Naive thymus-derived CD4-positive, alpha-beta T cell (primary cell): ENCODE measurements around the gene SYCP2. TPM values are rescaled to one million over a fixed set of nuclear protein-coding genes. Genes with fewer than 3 reads are reported as not detected.

Experiments
- ATAC-seq: fragments of 150-1000 bp; cut with Tn5 transposase; 2 replicates; pipeline ENCODE4 v1.10.0; 2021; ENCODE audit warnings: mild to moderate bottlenecking, moderate library complexity
- CTCF ChIA-PET: fragments of 350-600 bp; sonication (Branson Sonifier 250); formaldehyde crosslinking; loops from one replicate; lab custom pipeline; 2021; ENCODE audit warnings: antibody characterized with exemption; lab: Charles Lee
- POLR2A ChIA-PET: fragments of 350-600 bp; sonication (Branson Sonifier 250); formaldehyde crosslinking; loops from one replicate; lab custom pipeline; 2021; ENCODE audit warnings: antibody characterized with exemption, inconsistent platforms; lab: Charles Lee
- DNase-seq, 9 donors: peaks; one replicate each; pipeline versions ENCODE4 v3.0.0 to v3.0.0-alpha.2; 2020 to 2022; ENCODE audit warnings: mixed read lengths in 1 of 9
- H3K27ac ChIP-seq: one replicate; pipeline ENCODE4 v1.7.0; 2013; ENCODE audit warnings: mild to moderate bottlenecking, low read depth, low read length, moderate library complexity
- H3K27me3 ChIP-seq, 2 donors: one replicate each; pipeline ENCODE4 v1.7.0; 2013; ENCODE audit warnings: low read length in 2 of 2, mild to moderate bottlenecking in 2 of 2, moderate library complexity in 2 of 2; ENCODE audit not compliant: control insufficient read depth in 2 of 2, insufficient read depth in 2 of 2
- H3K36me3 ChIP-seq, 3 experiments: 1 replicate in 2 of 3; 2 replicates in 1 of 3; pipeline ENCODE4 v1.7.0; 2013; ENCODE audit warnings: low read length in 3 of 3, mild to moderate bottlenecking in 3 of 3, moderate library complexity in 1 of 3; ENCODE audit not compliant: insufficient read depth in 3 of 3, control insufficient read depth in 2 of 3
- H3K4me1 ChIP-seq, 2 donors: one replicate each; pipeline ENCODE4 v1.7.0; 2013; ENCODE audit warnings: low read length in 2 of 2, mild to moderate bottlenecking in 2 of 2, moderate library complexity in 1 of 2; ENCODE audit not compliant: control insufficient read depth in 2 of 2, insufficient read depth in 2 of 2
- H3K4me3 ChIP-seq: 2 replicates; pipeline ENCODE4 v1.7.0; 2013; ENCODE audit warnings: mild to moderate bottlenecking, low read length
- H3K9me3 ChIP-seq, 3 experiments: 1 replicate in 2 of 3; 2 replicates in 1 of 3; pipeline ENCODE4 v1.7.0; 2013; ENCODE audit warnings: low read length in 3 of 3; ENCODE audit not compliant: control insufficient read depth in 2 of 3
- H3K27ac Mint-ChIP-seq, 9 donors: one replicate each; pipeline ENCODE4 v1.8.0; 2020 to 2022; ENCODE audit warnings: mixed read lengths in 9 of 9, mild to moderate bottlenecking in 8 of 9, moderate library complexity in 5 of 9, inconsistent platforms in 2 of 9
- H3K27me3 Mint-ChIP-seq, 5 donors: one replicate each; pipeline ENCODE4 v1.8.0; 2021 to 2022; ENCODE audit warnings: mixed read lengths in 5 of 5, mild to moderate bottlenecking in 1 of 5
- H3K36me3 Mint-ChIP-seq, 5 donors: one replicate each; pipeline ENCODE4 v1.8.0; 2020 to 2022; ENCODE audit warnings: mixed read lengths in 5 of 5, mild to moderate bottlenecking in 3 of 5, inconsistent platforms in 1 of 5
- H3K4me1 Mint-ChIP-seq, 7 donors: one replicate each; pipeline ENCODE4 v1.8.0; 2020 to 2022; ENCODE audit warnings: mixed read lengths in 7 of 7, mild to moderate bottlenecking in 3 of 7, inconsistent platforms in 1 of 7
- H3K4me3 Mint-ChIP-seq, 10 donors: one replicate each; pipeline ENCODE4 v1.8.0; 2020 to 2022; ENCODE audit warnings: mild to moderate bottlenecking in 10 of 10, mixed read lengths in 10 of 10, moderate library complexity in 6 of 10, inconsistent platforms in 2 of 10
- H3K9me3 Mint-ChIP-seq, 11 donors: one replicate each; pipeline ENCODE4 v1.8.0; 2020 to 2022; ENCODE audit warnings: mixed read lengths in 11 of 11, mild to moderate bottlenecking in 4 of 11, inconsistent platforms in 1 of 11, moderate library complexity in 1 of 11
- intact Hi-C, 2 donors: fragments of 100-400 bp; cut with micrococcal nuclease; formaldehyde crosslinking; loops; one replicate each; pipeline ENCODE4 v1.15.1; 2023
- polyA plus RNA-seq, 2 donors: library from polyadenylated mRNA; unstranded; fragments of 300-500 nt; fragmentation: Illumina TruSeq; gene quantifications; one replicate each; pipeline ENCODE4 v1.2.3, GENCODE V29; 2021
- total RNA-seq, 6 experiments: library from RNA in 5 of 6; stranded (reverse) in 5 of 6; gene quantifications; 1 replicate in 5 of 6; 2 replicates in 1 of 6; pipeline ENCODE4 v1.2.3 and lab custom pipeline; 2021 to 2026

Gene SYCP2
- total and polyA plus RNA-seq, 7 experiments from 2014 or later: 0.47 to 7.8 (median 3.2) TPM

DNA sequence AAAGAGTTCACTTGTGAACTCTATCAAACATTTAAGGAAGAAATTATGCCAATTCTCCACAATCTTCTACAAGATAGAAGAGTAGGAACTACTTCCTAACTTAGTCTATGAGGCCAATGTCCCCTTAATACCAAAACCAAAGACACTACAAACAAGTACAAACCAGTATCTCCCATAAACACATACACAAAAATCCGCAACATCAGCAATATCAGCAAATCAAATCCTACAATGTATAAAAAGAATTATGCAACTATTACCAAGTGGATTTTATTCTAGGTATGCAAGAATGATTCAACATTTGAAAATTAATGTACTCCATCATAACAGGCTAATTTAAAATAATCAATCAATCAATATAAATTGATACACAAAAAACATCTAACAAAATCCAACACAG, 45.4 kb downstream of the SYCP2 start:
- CTCF ChIA-PET: no interaction called here
- H3K9me3 Mint-ChIP-seq: peaks cover 0 to 3% (median 0%) of the 10 kb centered on the region in 11 donors
- H3K27ac ChIP-seq: no peak overlapping the region
- no peak overlapping the region for H3K27ac Mint-ChIP-seq
- POLR2A ChIA-PET: no interaction called here
- peaks cover 0 to 15% (median 7%) of the 10 kb centered on the region in 5 donors for H3K36me3 Mint-ChIP-seq
- H3K27me3 ChIP-seq: no peaks in the 10 kb centered on the region
- no peak for ATAC-seq
- H3K36me3 ChIP-seq: no peaks in the 10 kb centered on the region
- no peaks in the 10 kb centered on the region for H3K9me3 ChIP-seq
- DNase-seq: no peak
- H3K4me1 Mint-ChIP-seq: no peaks in the 10 kb centered on the region
- H3K4me3 ChIP-seq: no peak overlapping the region
- no peaks in the 10 kb centered on the region for H3K4me1 ChIP-seq
- no peak overlapping the region for H3K4me3 Mint-ChIP-seq
- intact Hi-C loops: no loop called here
- no peaks in the 10 kb centered on the region for H3K27me3 Mint-ChIP-seq

DNA sequence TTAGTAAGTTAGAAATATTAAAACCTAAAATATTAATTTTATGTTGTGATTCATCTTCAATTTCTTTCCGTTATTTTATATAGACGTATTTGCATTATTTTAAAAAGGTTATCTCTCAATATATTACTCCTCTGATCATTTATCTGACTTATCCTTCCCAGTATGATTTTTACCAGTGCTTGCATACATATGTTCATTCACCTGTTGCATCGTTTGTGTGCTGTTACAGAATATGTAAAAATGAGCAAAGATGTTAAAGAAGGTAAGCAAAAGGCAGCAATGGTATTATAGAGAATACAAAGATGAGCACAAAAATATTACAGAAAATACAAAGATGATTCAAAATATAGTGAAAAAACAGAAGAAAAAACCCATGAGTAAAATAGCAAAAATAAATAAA, 48.9 kb downstream of the SYCP2 start:
- H3K9me3 Mint-ChIP-seq: peaks cover 0 to under 1% (median 0%) of the 10 kb centered on the region in 11 donors
- H3K27me3 Mint-ChIP-seq: no peaks in the 10 kb centered on the region
- Histone ChIP-seq H3K9me3 (no peaks in the 10 kb centered on the region), H3K27me3 (peaks cover 0 to 3% of the 10 kb centered on the region in 2 donors), H3K36me3 (no peaks in the 10 kb centered on the region), H3K27ac (no peak overlapping the region), H3K4me3 (no peak overlapping the region), H3K4me1 (no peaks in the 10 kb centered on the region)
- DNase-seq (no peak), ATAC-seq (no peak)
- H3K4me1 Mint-ChIP-seq: no peaks in the 10 kb centered on the region
- peaks cover 0 to 15% (median 12%) of the 10 kb centered on the region in 5 donors for H3K36me3 Mint-ChIP-seq
- H3K4me3 Mint-ChIP-seq: no peak overlapping the region
- H3K27ac Mint-ChIP-seq: no peak overlapping the region
- ChIA-PET POLR2A (no interaction called here), CTCF (no interaction called here)
- intact Hi-C loops: no loop called here

DNA sequence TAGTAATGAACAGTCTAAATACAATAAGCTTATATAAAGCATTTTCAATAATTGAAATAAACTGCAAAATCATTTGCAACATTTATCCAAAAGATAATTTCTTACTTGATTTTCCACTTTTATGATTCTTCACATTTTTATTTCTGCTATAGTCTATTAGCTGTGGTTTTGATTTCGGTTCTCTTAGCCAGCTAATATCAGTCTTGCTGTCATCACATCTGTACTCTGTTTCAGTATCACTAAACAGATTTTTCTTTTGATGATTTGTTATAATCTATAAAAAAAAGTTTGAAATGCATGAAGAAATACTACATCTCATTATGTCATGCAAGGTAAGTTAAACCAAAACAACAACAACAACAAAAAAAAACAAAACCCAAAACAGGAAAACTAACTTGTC, 53.2 kb downstream of the SYCP2 start:
- ATAC-seq: no peak

DNA sequence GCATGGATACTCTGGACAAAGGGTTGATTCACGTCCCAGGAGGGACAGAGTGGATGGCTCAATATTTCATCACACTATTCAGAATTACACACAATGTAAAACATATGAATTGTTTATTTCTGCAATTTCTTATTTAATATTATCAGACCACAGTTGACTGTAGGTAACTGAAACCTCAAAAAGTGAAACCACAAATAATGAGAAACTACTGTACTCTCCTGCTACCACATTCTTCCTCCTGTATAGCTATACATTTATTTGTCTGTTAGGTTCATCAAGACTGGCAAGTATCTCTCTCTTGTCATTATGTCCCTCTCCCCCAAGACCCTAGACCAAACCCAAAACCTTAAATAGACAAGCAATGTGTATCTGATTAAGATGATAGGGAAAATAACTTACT, 60.0 kb downstream of the SYCP2 start:
- intact Hi-C loops: no loop called here
- Histone ChIP-seq H3K9me3 (no peaks in the 10 kb centered on the region), H3K27me3 (no peaks in the 10 kb centered on the region), H3K36me3 (no peaks in the 10 kb centered on the region), H3K27ac (no peak overlapping the region), H3K4me3 (no peak overlapping the region), H3K4me1 (no peaks in the 10 kb centered on the region)
- Mint-ChIP-seq H3K27me3 (peaks cover 0 to 3% (median 0%) of the 10 kb centered on the region in 5 donors), H3K4me3 (no peak overlapping the region), H3K36me3 (peaks cover 0 to 9% (median 4%) of the 10 kb centered on the region in 5 donors), H3K4me1 (no peaks in the 10 kb centered on the region), H3K27ac (no peak overlapping the region), H3K9me3 (no peaks in the 10 kb centered on the region)
- CTCF ChIA-PET: no interaction called here
- POLR2A ChIA-PET: no interaction called here
- DNase-seq (no peak), ATAC-seq (no peak)

More for the DNA sequence above, 53.2 kb downstream of the SYCP2 start:
- Histone ChIP-seq H3K9me3 (no peaks in the 10 kb centered on the region), H3K4me1 (no peaks in the 10 kb centered on the region), H3K36me3 (no peaks in the 10 kb centered on the region), H3K27me3 (peaks cover 0 to 3% of the 10 kb centered on the region in 2 donors), H3K27ac (no peak overlapping the region), H3K4me3 (no peak overlapping the region)
- intact Hi-C loops: no loop called here
- ChIA-PET CTCF (no interaction called here), POLR2A (interaction anchor here (0.7 kb wide), 1 partner anchor 51 kb away, joined by 4 read pairs; no protein-coding TSS in a partner anchor)
- Mint-ChIP-seq H3K4me3 (no peak overlapping the region), H3K27ac (no peak overlapping the region), H3K27me3 (no peaks in the 10 kb centered on the region), H3K9me3 (no peaks in the 10 kb centered on the region), H3K4me1 (no peaks in the 10 kb centered on the region), H3K36me3 (peaks cover 0 to 18% (median 8%) of the 10 kb centered on the region in 5 donors)
- DNase-seq: no peak

DNA sequence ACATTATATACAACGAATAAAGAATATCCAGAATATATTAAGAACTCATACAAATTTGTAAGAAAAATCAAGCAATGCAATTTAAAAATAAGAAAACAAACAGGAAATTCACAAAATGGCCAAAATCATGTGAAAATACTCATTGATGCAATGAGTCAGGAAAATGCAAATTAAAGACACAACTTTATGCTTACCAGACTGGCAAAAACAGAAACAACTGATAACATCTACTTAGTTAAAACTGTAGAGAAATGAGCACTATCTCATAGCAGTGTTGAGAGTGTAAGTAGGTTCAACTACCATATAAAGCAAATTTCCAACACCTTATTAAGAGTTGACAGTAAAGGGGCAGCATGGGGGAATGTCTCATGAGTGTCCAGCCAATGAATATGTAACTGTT, 62.3 kb downstream of the SYCP2 start:
- no peaks in the 10 kb centered on the region for H3K27me3 ChIP-seq
- H3K4me1 ChIP-seq: no peaks in the 10 kb centered on the region
- no peaks in the 10 kb centered on the region for H3K9me3 ChIP-seq
- POLR2A ChIA-PET: no interaction called here
- Mint-ChIP-seq H3K4me3 (no peak overlapping the region), H3K27me3 (peaks cover 0 to 8% (median 0%) of the 10 kb centered on the region in 5 donors), H3K4me1 (no peaks in the 10 kb centered on the region), H3K27ac (no peak overlapping the region), H3K36me3 (peaks cover 0 to 9% (median 4%) of the 10 kb centered on the region in 5 donors), H3K9me3 (no peaks in the 10 kb centered on the region)
- H3K27ac ChIP-seq: no peak overlapping the region
- no peak overlapping the region for H3K4me3 ChIP-seq
- H3K36me3 ChIP-seq: no peaks in the 10 kb centered on the region
- ATAC-seq (no peak), DNase-seq (no peak)
- CTCF ChIA-PET: no interaction called here
- intact Hi-C loops: no loop called here

DNA sequence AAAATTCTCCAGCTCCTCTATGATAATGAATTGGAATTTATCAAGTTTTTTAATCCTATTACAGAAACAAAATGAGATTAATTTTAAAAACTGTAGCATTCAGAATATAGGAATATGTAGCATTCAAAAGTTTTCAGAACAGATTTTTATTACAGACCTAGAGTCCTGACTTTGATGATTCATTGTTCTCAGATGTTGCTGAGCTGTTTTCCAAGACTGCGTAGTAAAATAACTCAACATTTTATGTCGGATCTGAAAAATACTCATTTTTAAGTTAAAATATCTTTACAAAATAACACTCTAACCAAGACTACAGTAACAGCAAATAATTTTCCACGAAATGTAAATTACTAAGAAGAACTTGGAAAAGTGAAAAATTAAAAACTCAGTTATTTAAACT, 67.1 kb downstream of the SYCP2 start:
- Mint-ChIP-seq H3K27ac (no peak overlapping the region), H3K27me3 (peaks cover 0 to 9% (median 4%) of the 10 kb centered on the region in 5 donors), H3K36me3 (peaks cover 0 to 7% (median 5%) of the 10 kb centered on the region in 5 donors), H3K4me3 (no peak overlapping the region), H3K4me1 (no peaks in the 10 kb centered on the region), H3K9me3 (no peaks in the 10 kb centered on the region)
- H3K9me3 ChIP-seq: no peaks in the 10 kb centered on the region
- CTCF ChIA-PET: no interaction called here
- H3K36me3 ChIP-seq: no peaks in the 10 kb centered on the region
- intact Hi-C loops: no loop called here
- POLR2A ChIA-PET: no interaction called here
- no peak for ATAC-seq
- no peaks in the 10 kb centered on the region for H3K4me1 ChIP-seq
- no peaks in the 10 kb centered on the region for H3K27me3 ChIP-seq
- H3K27ac ChIP-seq: no peak overlapping the region
- DNase-seq: no peak
- no peak overlapping the region for H3K4me3 ChIP-seq

DNA sequence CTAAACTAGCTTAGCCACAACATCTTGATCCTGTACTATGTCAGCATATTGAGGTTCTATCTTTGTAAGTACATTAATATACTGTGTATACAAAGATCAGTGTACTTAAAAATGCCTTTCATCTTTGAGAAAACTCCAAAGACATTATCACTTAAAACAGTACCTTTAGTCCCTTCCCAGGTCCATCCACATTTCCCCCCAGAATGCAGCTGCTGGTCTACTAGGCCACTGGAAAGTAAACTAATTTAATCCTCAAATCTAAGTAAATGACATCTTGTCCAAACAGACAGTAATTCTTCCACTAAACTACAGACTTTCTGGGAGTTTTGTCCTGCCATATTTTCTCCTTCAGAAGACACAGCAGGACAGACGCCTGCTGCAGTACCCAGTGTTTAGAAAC, 68.7 kb downstream of the SYCP2 start:
- H3K27ac Mint-ChIP-seq: no peak overlapping the region
- H3K4me3 ChIP-seq: no peak overlapping the region
- H3K9me3 ChIP-seq: no peaks in the 10 kb centered on the region
- ATAC-seq (no peak), DNase-seq (no peak)
- intact Hi-C loops: no loop called here
- CTCF ChIA-PET: no interaction called here
- H3K36me3 ChIP-seq: no peaks in the 10 kb centered on the region
- POLR2A ChIA-PET: no interaction called here
- H3K4me1 ChIP-seq: no peaks in the 10 kb centered on the region
- no peaks in the 10 kb centered on the region for H3K27me3 ChIP-seq
- H3K27me3 Mint-ChIP-seq: peaks cover 0 to 9% (median 4%) of the 10 kb centered on the region in 5 donors
- H3K4me1 Mint-ChIP-seq: no peaks in the 10 kb centered on the region
- H3K27ac ChIP-seq: no peak overlapping the region
- H3K9me3 Mint-ChIP-seq: peaks cover 0 to 4% (median 0%) of the 10 kb centered on the region in 11 donors
- H3K36me3 Mint-ChIP-seq: peaks cover 0 to 7% (median 5%) of the 10 kb centered on the region in 5 donors
- H3K4me3 Mint-ChIP-seq: no peak overlapping the region
